ENCODE data around the gene BCAS3.
A peak's percentile ranks its signal among the peaks of the same experiment; 100 is the strongest.

The BCAS3 gene

GRCh38 chr17:60902399-60902798 lies 224.7 kb downstream of the BCAS3 start:
- H3K27ac ChIP-seq, result peak overlapping the region; percentile 83 to 87

GRCh38 chr17:60904582-60904981 lies 226.9 kb downstream of the BCAS3 start:
- DNase-seq (ENCODE audit: low spot score), result no peak
- Histone ChIP-seq H3K4me3 (no peak overlapping the region), H3K27ac (peak overlapping the region; percentile 83 to 87)
- TF ChIP-seq CTCF (IDR thresholded peaks at IDR 0.05), result no peak

More at GRCh38 chr17:60902399-60902798, 224.7 kb downstream of the BCAS3 start:
- TF ChIP-seq CTCF (IDR thresholded peaks at IDR 0.05), result no peak
- DNase-seq (ENCODE audit: low spot score), result no peak
- H3K4me3 ChIP-seq, result peak overlapping the region; percentile 53

- no peak overlapping the region for H3K27ac ChIP-seq
- H3K4me3 ChIP-seq, result no peak overlapping the region
- no peak for DNase-seq (ENCODE audit: low spot score)
- TF ChIP-seq CTCF (IDR thresholded peaks at IDR 0.05), result no peak
These were observed 228.1 kb downstream of the BCAS3 start for GRCh38 chr17:60905709-60906108.

DNA sequence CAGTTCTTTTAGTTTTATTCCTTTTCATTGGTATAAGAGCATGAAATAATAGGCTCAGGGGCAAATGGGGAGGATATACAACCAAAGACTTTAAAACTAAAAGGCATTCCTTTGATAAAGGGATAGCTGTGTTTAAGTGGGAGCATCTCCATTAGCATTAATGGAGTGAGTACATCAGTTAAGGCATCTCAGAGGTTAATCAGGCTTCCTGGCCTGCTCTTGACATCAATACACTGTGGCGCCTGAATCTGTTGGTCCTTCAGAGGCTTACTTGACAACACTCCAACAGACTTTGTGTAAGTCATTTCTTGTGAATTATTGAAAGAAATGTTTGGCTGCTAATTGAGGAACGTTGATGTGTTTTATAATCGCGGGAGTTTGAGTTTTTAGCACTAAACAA lies 230.7 kb downstream of the BCAS3 start:
- TF ChIP-seq CTCF (IDR thresholded peaks at IDR 0.05), result no peak

GRCh38 chr17:60909405-60909804 lies 231.8 kb downstream of the BCAS3 start:
- no peak overlapping the region for H3K27ac ChIP-seq
- H3K4me3 ChIP-seq, result no peak overlapping the region
- DNase-seq (ENCODE audit: low spot score), result no peak
- TF ChIP-seq CTCF (IDR thresholded peaks at IDR 0.05), result no peak

More for the DNA sequence above, 230.7 kb downstream of the BCAS3 start:
- no peak overlapping the region for H3K4me3 ChIP-seq
- no peak overlapping the region for H3K27ac ChIP-seq
- DNase-seq (ENCODE audit: low spot score), result no peak

GRCh38 chr17:60910415-60910814 lies 232.8 kb downstream of the BCAS3 start:
- Histone ChIP-seq H3K27ac (no peak overlapping the region), H3K4me3 (no peak overlapping the region)
- TF ChIP-seq CTCF (IDR thresholded peaks at IDR 0.05), result no peak
- no peak for DNase-seq (ENCODE audit: low spot score)

DNA sequence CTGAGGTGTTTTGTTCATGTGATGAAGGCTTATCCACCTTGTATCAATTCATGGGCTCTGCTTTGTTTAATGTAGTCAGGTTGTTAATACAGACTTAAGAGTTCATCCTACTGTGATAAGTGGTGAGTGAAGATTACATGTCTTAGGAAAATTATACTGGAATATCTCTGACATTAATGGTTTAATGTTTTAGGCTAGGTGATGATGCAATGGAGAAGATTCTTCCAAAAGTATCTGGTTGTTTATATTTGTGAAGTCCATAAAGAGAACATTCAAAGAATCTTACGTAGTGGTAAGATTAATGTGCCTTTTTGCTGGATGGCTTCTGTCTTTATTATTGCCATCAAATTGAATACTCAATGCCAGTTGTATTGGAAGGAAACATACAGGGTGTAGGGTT lies 236.4 kb downstream of the BCAS3 start:
- H3K27ac ChIP-seq, result no peak overlapping the region
- no peak overlapping the region for H3K4me3 ChIP-seq
- TF ChIP-seq CTCF (IDR thresholded peaks at IDR 0.05), result no peak
- DNase-seq (ENCODE audit: low spot score), result no peak
